ENCODE data around the gene RNF130. TPM values are rescaled to one million over a fixed set of nuclear protein-coding genes. Genes with fewer than 3 reads are reported as not detected.

RNF130 gene
- 20.7 and 27.6 TPM in 2 replicates for total RNA-seq

GRCh38 chr5:180071531-180072255 is at the start of gene RNF130:
Gene RNF130, minus strand, starts transcription at chr5:180071759. Its CDS starts 57 bp downstream, at chr5:180071702.

GRCh38 chr5:179907556-179908324 is 163.8 kb downstream of the RNF130 start, which contains the start of gene TBC1D9B:
Gene TBC1D9B, minus strand, starts transcription at chr5:179907897. Its CDS starts 76 bp downstream, at chr5:179907821.

Other genes with a start within 250 kb of the RNF130 start
- gene MRNIP, start 212.9 kb downstream of the RNF130 start, total RNA-seq = 14.3 and 17.0 TPM in 2 replicates
- 40.4 and 41.9 TPM in 2 replicates for gene TBC1D9B, start 163.9 kb downstream of the RNF130 start, total RNA-seq
- gene RASGEF1C, start 137.5 kb upstream of the RNF130 start, total RNA-seq = not detected in 2 replicates
- gene MAPK9, start 220.3 kb upstream of the RNF130 start, total RNA-seq = 26.3 and 30.5 TPM in 2 replicates